Umbilical cord (tissue), 2 donors: ENCODE results near the gene BSN. TPM values are rescaled to one million over a fixed set of nuclear protein-coding genes. Genes with fewer than 3 reads are reported as not detected.
"Not testable (repeated sequence)": the region's sequence is repeated elsewhere in the genome, so short reads cannot be mapped to it uniquely, and the experiment has no call there.

ENCODE experiments used
- DNase-seq: peaks from one replicate; pipeline ENCODE4 v3.0.0-alpha.2; 2015; ENCODE audit warnings: low spot score
- total RNA-seq: library from RNA; depleted of rRNA; stranded (reverse); fragments of >200 nt; gene quantifications from one replicate; pipeline ENCODE4 v1.2.3, GENCODE V29; 2014; ENCODE audit warnings: low replicate concordance; ENCODE audit not compliant: insufficient read depth

BSN gene
- total RNA-seq, 1 donor from 2014 or later: 0.96 TPM

DNA sequence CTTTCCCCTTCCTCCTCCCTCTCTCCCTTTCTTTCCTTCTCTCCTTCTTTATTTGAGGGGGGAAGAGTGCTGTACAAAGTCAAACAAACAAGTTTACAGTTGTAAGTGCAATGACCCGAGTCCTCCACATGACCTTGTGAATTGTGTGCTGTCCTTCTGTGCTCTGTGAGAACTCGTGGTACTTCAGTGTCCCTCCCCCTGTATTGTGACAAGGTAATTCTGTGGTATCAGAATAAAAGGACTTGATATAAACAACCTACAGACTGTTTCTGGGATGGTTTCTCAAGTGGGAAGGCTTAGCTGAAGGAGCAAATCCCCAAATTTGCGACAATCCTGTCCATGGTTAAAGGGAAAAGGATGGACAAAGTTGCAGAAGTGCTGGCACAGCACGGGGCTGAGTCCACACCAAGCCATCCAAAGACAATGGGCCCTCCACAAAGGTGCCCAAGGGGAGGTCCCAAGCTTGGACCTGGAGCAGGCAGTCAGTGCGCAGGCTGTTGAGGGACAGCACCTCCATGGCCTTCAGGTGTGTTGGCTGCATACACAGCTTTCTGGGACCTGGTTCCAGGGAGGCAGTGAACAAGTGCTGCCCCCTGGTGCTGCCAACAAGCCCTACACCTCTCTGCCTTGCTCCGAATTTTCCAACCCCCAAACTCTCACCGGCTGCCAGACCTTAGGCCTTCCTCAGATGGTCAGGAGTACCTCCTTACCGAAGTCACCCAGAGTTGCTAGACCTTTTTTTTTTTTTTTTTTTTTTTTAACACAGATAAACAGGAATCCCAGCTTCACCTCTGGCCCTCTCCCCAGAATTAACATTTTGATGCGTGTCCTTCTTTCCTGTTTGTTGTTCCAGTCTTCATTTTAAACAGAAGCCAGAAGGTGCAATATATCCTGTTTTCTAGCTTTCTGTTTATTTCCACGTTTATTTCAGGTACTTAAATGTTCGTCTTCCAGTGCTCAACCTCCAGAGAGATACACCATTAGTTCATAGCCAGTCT is 117.3 kb downstream of the BSN start:
- peak; percentile 70 for DNase-seq

DNA sequence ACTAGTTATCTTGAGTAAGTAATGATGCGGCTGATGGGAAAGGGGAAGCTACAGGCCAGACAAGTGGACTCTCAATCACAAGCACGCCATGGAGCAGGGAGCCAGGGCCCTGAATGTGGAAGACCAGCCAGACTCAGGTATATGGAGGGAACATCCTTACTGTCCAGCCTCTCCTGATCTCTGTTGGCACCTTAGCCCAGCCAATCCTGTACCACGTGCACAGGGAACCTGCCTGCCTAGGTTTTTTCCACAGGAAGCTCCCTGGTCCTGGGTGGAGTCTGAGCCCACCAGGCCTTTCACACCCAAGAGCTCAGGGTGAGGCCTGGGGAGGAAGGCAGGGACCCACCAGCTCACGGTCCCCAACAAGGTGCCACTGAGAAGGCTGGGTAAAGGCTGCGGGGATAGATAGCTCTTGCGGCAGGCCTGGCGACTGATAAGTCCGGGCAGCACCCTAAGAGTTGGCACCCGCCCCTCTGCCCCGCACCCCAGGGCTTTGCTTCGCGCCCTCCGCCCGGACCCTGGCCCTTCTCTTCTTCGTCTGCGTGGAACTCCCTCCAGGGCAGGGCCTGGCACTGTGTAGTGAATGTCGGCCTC is 118.9 kb downstream of the BSN start:
- no peak for DNase-seq

DNA sequence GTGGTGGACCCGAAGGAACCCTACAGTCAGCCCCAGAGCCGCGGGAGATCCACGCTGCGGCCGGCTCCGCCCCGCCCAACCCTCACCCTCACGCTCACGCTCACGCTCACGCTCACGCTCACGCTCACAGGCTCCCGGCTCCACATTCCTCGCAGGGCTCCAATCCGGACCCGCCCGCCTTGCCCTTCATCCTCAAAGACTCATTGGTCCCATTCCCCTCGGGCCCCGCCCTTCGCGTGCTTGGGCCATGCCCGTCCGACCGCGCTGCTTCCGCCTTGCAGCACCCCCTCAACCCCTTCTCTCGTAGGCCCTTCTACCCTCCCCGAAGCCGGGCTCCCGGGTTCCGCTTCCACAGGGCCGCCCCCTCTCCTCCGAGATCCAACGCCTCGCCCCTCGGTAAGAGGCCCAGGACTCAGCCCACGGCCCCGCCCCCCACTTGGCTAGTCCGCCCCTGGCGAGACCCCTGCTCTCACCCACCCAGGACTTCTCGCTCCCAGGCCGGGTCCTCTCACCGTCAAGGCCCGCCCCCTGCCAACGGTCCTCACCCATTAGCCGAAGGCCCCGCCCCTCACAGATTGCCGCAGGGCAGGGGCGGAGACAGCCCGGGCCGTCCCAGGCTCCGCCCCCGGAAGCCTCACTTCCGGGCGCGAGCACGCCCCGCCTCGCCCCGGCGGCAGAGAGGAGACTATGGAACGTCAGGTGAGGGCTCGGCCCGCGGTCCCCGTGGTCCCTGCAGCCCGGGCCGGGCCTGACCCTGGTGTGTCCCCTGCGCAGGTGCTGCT is 119.6 kb downstream of the BSN start, which contains the start of gene APEH:
Gene APEH (plus strand): TSS at position 637 of the 782 bp plus-strand sequence. CDS start 51 bp downstream, at position 688.
- DNase-seq: peak; percentile 97

DNA sequence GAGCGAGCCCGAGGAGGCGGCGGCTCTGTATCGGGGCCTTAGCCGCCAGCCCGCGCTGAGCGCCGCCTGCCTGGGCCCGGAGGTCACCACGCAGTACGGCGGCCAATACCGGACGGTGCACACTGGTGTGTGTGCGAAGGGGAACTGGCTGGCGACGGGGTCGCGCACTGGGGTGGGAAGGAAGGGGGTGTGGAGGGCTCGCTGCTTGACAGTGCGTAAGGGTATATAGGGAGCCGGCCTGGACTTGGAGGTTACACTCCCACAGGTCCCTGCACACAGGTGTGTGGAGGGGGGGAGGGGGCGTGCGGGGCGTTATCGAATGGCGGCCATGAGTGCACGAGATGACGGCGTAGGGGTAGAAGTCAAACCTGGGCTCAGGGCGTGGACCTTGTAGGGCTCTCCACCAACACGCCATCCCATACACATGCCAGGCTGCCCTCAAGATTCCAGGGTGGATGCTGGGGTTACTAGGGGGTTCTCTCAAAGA is 120.3 kb downstream of the BSN start:
- DNase-seq: no peak

DNA sequence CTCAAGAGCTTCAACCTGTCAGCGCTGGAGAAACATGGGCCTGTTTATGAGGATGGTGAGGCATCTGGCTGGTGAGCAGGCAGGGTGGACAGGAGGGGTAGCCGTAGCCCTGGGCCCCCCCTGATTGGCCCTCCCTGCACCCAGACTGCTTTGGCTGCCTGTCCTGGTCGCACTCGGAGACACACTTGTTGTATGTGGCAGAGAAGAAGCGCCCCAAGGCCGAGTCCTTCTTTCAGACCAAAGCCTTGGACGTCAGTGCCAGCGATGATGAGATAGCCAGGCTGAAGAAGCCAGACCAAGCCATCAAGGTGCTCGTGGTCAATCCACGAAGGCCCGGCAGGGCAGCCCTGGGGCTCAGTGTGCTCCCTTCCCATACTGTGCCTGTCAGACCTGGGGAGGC is 121.6 kb downstream of the BSN start:
- DNase-seq: no peak

DNA sequence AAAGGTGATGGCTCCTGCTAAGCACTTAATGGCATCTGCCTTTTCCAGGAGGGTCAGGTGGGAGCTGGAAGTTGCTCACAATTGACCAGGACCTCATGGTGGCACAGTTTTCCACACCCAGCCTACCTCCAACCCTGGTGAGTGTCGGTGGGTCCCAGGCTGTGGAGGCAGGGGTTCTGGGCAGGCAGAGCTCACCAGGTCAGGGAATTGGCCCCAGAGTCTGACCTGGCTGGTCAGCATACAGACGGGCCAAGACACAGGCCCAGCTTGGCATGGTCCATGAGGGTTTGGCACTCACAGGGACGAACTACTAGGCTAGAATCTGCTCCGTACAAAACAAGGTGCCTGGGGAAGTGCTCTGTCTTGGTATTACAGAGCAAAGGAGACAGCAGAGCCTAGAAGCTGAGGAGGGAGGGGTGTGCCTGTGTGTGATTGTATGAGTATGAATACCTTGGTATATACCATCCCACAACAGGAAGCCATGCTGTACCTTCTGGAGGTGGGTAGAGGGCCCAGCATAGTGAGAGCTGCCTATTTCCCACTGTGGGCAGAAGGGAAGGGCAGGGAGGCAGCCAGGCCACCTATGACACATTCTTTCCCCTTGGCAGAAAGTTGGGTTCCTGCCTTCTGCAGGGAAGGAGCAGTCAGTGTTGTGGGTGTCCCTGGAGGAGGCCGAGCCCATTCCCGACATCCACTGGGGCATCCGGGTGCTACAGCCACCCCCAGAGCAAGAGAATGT is 126.4 kb downstream of the BSN start:
- DNase-seq: no peak

DNA sequence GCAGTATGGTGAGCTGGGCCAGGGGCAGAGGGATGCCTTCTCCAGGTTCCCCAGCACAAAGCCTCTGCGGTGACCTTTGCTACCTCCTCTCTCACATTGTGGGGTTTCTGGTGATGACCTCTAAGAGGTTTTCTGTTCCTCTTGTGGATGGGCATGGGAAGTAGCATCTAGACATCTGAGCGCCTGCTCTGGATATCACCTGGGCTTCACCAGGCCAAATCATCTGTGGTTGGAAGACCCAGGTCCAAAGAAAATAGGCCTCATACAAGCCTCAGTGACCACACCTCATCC is 126.9 kb downstream of the BSN start:
- no peak for DNase-seq

DNA sequence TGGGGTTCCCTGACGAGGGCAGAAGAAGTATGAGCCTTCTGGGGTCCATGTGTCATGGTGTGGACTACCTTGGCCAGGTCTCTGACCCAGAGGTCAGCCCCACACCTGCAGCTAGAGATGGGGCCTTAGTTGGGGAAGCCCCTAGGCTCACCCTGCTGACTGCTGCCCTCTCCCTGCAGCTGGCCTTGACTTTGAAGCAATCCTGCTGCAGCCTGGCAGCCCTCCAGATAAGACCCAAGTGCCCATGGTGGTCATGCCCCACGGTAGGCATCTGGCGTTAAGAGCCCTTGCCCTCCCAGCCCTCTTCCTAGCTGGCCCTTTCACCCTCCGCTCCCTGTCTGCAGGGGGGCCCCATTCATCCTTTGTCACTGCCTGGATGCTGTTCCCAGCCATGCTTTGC is 127.3 kb downstream of the BSN start:
- DNase-seq: no peak

DNA sequence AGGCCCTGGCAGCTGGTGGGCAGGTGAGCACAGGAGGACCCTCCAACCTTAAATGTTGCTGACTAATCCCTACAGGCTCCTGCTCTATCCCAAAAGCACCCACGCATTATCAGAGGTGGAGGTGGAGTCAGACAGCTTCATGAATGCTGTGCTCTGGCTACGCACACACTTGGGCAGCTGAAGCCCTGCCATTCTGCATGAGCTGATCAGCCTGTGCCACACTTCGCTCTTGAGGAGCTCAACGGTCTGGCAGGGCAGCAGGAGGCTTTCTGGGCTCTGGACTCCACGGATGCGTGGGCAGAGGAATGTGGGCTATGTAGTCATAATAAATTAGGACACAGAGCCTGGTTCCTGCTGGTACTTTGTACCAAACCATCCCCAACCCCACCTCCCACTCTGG is 128.9 kb downstream of the BSN start:
- no peak for DNase-seq

DNA sequence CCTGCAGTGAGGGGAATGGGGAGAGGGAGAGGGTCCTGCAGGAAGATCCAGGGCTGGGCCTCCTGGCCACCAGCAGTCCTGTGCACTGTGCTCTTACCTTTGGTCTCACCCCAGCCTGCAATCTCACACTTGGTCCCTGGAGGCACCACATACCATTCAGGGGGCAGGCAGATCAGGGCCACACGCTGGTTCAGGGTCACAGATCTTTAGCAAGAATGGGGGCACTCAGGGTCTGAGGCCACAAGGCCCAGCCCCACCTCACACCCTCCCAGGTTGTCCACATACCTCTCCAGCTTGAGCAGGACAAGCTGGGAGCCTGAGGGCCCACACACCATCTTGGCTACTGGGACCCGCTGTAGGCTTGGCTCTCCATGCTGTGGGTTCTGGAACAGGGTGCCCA is 130.2 kb downstream of the BSN start:
- DNase-seq: not testable (repeated sequence)

DNA sequence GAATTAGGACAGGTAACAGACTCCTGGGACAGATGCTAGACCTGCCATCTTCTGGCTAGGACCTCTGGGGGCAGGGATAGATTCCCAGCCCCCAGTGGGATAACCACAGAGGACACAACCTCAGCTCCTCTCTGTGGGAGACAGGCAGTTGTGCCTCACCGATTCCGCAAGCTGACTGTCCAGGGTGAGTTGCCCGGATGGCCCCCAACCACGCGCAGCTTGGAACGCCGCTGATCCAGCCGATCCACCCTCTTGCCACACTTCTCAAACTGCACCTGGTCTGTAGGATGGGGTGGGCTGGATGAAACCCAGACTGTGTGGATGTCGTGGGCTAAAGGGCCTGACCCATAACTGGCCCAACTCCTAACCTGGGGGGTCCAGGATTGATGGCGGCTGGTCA is 130.8 kb downstream of the BSN start:
- DNase-seq: not testable (repeated sequence)

DNA sequence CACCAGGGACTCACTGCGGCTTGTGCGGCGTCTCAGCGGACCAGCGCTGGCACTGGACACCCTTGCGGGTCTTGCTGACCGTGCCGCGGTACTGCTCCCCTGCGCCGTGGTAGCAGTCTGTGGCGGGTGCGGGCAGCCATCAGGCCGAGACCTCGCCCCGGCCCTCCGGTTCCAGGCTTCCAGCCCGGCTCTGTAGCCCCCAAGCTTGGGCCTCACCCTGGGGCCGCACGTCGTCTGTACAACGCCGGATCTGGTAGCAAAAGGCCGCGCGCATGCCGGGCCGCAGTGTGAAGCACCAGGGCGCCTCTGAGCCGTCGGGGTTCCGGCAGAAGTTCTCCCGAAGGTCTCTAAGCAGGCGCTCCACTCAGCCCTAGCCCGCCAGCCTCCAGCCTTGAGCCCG is 131.6 kb downstream of the BSN start:
- DNase-seq: not testable (repeated sequence)

DNA sequence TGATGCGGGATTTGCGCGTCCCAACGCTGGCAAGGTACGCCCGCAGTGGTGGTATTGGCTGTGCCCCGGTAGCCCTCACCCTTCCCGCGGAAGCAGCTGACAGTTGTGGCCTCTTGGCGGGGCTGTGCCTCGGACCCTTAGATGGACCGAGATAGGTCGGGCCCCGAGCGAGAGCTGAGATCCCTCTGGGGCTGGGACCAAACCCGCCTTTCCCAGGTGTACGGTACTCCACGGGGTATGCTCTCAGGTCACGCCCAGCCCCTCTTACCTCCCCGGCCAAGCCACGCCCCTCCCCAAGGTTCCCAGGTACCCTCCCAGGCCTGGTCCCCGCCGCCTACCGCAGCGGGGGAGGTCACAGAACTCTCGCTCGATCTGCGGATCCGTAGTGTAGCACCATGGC is 132.1 kb downstream of the BSN start:
- DNase-seq: not testable (repeated sequence)

DNA sequence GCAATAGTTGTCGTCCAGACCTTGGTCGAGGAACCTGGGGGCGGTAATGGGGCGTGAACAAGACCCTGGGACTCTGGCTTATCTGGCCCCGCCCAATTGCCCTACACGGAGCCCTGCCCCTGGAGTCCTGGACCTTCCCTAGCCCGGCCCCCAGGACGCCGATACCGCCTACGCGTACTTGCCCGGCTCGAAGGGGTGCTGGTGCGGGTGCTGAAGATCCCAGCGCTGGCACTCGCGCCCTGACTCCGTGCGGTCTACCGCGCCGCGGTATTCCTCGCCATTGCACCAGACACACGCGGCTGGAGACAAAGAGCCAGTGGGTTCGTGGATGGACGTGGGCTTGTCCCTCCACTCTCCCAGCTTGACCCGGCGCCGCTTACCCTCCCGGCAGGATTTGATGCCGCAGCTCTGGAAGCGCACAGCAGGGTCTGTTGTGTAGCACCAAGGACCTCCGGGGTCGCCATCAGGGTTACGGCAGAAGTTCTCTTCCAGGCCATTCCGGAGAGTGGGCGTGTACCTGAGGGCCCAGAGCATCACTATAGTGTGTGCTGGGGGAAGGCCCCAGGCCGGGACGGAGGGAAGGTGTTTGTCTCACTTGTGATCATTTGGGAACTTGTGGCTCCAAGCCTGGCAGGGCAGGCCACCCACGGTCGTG is 132.6 kb downstream of the BSN start:
- DNase-seq: peak; percentile 68

DNA sequence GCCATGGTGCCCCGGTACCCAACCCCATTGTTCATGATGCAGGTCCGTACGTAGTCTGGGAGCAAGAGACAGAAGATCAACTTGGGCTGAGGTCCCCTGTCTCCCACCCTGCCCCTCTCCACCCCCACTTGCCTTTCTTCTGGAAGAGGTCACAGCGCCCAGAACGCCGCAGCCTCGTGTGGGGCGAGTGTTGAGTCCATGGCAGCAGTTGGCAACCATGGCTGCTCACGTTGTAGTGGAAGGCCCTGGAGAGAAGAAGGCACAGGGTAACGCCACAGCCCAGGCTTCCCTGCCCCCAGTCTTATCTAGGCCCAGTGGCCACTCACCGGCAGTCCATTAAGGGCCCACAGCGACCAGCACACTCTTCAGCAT is 133.1 kb downstream of the BSN start:
- DNase-seq: not testable (repeated sequence)

DNA sequence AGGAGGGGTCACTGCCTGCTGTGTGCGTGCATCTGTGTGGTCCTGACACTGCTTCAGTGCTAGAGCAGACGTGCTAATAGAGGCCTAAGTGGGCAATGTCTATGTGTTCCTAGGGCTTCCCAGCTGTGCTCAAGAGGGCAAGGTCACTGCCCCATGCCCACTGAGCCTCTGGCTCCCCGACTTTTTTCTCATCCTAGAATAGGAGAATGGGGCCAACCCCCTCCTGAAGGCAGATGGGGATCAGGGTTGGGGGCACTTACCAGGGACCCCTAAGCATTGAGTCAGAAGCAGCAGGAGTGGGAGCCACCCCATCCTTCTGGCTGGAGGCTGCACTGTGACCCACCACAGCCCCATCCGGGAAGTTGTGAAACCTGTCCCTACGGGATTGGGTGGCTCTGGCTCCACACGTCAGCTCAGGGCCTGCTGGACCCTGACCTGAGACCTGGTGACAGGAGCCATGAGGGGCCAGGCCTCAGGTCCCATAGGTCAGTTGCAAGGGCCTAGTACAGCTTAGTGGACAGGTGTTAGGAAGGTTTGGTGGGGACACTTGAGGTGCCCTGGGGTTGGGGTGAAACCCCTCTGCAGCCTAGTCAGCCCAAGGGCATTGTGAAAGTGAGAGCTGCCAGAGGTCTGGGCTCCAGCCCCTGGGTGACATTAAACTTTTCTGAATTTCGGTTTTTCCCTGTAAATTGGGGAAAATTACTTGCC is 134.2 kb downstream of the BSN start:
- not testable (repeated sequence) for DNase-seq

DNA sequence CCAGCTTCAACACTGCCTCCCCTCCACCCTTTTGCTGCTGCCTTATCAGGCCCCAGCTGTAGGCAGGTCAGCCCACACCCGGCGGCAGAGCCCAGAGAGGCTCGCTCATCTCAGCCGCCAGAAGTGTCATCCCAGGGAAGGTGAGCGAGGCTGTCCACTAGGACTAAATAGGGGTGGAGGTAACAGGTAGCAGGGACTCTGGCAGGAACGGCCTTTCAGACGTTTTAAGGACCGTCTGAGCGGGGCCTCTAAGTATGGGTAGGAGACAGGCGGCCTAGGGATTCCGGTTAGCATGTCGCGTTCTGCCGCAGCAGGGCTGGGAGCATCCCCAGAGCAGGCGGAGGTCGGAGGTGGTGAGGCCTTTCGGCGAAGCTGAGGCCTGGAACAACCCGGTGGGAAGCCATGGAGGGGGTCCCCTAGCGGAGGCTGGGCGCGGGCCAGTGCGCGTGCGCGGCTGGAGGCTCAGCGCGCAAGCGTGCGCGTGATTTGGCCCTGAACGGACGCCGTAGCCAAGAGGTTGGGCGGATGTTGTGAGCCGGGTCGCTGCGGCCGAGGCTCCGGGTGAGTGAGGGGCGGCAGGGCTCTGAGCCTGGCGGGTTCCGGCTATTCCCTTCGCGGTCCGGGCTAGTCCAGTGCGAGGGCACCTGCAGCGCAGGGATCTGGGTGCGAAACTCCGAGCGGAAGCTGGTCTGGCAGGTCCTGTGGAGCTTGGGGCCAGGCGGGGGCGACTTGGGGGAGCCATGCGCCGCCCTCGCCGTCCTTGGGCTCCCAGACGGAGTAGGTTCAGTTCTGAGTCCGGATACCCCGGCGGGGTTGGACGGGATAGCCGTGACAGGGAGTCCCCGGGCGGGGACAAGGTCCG is 135.0 kb downstream of the BSN start, which contains the start of the genes MST1 and RNF123:
Gene MST1 (minus strand): TSS at position 429 of the 862 bp plus-strand sequence. CDS start 783 bp downstream, outside the sequence.
Gene RNF123 (plus strand): TSS at position 512 of the 862 bp plus-strand sequence. CDS start 1,609 bp downstream, outside the sequence.
- peak; percentile 91 for DNase-seq

DNA sequence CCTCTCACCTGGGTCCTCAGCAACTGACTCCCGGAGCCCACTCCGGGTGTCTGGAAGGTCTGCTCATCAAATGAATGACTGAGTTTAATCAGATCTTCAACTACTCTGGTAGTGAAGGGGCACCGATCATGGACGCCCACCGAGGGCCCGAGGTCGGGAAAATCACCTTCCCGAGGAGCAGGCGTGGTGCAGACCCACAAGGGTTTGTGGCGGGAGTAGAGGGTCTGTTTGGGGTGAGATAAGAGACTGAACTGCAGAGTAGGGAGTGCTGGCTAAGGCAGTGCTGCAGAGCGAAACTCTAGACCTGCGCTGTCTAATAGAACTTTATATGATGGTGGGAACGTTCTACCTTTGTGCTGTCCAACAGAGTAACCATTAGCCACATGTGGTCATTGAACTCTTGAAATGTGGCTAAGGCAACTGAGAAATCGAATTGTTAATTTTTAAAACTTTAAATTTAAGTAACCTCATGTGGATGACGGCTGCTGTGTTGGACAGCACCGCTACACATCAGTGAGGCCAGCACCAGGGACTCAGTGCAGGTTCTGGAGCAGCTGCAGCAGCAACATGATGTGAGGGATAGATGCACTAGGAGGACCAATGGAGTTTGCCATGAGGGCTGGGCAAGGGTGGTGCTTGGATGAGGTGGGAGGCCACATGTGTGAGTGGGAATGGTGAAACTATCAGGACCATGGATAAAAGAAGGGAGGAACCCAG is 135.8 kb downstream of the BSN start:
- DNase-seq: not testable (repeated sequence)
